Pulmonary artery endothelial cell (primary cell): ENCODE measurements around the gene NHLRC1. TPM values are rescaled to one million over a fixed set of nuclear protein-coding genes. Genes with fewer than 3 reads are reported as not detected.
"Not testable (repeated sequence)": the region's sequence is repeated elsewhere in the genome, so short reads cannot be mapped to it uniquely, and the experiment has no call there.

ENCODE experiments used
- DNase-seq: peaks from one replicate; pipeline ENCODE4 v3.0.0-alpha.2; 2011; ENCODE audit warnings: low read depth, low spot score
- total RNA-seq: library from RNA; depleted of rRNA; stranded (reverse); fragments of >200 nt; gene quantifications from 2 replicates; pipeline ENCODE4 v1.2.3, GENCODE V29; 2014

NHLRC1 gene
- total RNA-seq = 2.0 and 2.2 TPM in 2 replicates

DNA sequence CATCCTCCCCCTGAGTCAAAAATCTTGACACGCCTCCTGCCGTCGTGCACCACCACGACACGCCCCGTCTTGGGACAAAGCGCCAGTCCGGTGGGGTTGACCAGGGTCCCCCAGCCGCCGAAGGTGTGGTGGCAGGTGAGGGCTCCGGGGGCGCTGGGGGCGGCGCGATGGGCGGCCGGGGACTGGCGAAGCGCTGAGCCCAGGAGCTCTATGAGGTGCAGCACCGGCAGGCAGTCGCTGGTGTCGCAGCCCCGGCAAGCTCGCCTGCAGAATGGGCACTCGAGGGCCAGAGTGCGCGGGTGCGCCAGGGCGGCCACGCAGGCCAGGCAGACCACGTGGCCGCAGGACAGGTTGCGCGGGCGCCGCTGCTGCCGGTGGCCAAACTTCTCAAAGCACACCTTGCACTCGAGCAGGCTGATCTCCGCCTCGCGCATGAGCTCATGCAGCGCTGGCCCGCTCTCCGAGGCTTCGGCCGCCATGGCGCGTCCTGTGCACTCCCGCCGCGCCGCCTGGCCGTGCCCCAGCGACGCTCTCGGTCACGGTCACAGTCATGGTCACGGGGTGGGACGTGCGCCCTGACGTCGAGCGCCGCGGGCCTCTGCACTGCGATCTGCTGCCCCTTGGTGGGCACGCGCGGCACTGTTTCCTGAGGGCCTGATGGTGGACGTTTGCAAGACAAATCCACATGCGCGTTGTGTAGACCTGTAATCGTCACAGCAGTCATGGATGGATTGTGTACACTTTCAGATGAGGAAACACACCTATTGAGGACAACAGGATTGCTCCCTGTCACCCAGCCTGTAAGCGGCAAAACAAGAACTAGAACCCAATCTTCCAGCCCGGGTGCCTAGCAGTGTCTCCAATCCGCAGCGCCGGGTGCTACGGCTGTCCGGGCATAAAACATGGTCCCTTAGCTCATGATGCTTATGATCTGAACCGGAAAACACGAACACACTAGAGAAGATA lies at the start of gene NHLRC1:
Gene NHLRC1 (minus strand): TSS at position 550 of the 966 bp plus-strand sequence. CDS start 71 bp downstream, at position 479.
- peak; percentile 71 for DNase-seq

DNA sequence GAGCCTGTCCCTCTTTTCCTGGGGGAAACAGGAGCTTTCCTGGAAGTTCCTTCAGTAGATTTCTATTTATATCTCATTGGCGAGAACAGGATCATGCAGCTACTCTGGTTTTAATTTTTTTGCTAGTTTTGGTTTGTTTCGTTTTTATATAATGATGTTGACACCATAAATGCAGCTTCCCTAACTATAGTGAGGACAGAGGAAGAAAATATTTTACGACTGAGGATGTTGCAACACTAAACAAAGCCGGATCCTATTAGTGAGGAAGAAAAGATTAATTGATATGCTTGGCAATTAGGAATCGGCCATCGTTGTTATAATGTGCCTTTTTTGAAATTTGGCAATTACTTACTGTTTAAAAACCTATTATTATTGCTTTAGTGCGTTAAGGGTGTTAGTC lies 49.4 kb upstream of the NHLRC1 start:
- no peak for DNase-seq

DNA sequence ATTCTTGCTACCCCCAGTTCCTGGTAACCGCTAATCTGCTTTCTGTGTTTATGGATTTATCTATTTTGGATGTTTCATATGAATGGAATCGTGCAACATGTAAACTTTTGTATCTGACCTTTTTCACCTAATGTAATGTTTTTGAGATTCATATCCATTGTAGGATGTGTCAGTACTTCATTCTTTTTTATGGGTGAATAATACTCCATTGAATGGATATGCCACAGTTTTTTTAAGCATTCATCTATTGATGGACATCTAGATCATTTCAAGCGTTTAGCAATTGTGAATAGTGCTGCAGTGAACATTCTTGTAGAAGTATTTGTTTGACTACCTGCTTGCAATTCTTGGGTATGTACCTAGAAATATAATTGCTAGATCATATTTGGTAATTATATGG lies 45.8 kb upstream of the NHLRC1 start:
- no peak for DNase-seq

DNA sequence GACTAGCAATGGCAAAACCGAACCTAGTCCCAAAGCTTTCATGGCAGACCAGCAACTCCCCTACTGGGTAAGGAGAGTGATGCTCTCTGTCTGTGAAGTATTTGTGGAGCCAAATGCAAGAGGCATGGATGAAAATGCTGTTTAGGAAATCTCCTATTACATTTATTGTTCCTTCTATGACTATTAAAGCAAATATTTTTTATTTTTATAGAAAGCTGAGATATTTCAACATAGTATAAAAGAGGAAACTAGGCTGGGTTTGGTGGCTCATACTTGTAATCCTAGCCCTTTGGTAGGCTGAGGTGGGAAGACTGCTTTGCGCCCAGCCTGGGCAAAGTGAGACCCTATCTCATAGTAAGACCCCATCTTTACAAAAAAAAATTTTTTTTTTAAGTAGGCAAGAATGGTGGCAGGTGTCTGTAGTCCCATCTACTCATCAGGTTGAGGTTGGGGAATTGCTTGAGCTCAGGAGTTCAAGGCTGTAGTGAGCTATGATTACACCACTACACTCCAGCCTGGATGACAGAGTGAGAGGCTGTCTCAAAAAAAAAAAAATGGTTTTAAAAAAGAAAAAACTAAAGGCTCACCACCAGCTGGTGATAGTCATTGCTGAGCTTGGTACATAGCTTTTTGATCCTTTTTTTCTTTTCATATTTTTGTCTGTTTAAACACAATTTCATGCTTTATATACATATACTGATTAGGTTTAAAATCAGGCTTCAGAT lies 44.0 kb upstream of the NHLRC1 start:
- DNase-seq = no peak

DNA sequence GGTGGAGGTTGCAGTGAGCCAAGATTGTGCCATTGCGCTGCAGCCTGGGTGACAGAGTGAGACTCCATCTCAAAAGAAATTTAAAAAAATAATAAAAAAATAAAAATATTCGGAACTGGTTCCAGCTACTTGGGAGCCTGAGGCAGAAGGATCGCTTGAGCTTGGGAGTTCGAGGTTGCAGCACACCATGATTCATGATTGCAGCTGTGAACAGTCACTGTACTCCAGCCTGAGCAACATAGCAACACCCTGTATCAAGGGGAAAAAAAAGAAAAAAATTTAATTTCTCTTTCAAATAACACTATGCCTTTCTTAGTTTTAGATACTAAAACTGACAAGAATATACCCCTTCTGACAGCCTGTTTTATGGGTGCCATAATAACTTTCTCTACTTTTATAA lies 43.3 kb upstream of the NHLRC1 start:
- DNase-seq = no peak

DNA sequence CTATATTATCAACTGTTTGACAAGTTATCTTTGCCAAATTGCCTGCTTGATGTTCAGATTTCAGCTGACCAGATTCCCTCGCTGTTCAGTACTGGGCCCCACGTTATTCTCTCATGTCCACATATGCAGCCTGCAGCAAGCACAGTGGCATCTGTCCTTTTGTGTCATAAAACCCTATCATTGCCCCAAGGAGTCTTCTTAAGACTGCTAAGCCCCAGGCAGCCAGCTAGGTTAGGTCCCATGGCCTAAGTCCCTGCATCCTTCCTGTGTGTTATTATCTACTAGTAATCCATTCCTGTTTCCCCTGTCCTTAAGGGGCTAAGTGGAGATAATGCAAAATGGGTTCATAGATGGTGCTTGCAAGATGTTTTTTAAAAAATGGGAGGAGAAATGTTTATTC lies 39.9 kb upstream of the NHLRC1 start:
- no peak for DNase-seq

DNA sequence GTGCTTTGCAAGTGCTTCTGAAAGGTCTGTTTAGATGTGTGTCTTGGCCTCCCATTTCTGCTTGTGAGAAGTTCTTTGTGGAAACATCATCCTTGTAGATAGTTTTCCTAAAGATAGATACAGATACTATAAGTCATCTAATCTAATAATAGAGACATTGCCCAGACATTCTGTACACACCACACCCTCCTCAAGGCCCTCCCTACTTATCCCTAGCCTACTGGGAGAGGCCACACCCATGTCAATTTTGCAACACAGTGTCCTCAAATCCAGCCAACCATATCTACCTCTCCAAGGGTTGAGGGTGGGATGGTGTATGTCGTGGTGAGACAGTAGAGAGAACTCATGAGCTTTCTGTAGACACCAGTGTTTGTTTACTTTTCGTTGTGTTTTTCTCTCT lies 39.0 kb upstream of the NHLRC1 start:
- no peak for DNase-seq

DNA sequence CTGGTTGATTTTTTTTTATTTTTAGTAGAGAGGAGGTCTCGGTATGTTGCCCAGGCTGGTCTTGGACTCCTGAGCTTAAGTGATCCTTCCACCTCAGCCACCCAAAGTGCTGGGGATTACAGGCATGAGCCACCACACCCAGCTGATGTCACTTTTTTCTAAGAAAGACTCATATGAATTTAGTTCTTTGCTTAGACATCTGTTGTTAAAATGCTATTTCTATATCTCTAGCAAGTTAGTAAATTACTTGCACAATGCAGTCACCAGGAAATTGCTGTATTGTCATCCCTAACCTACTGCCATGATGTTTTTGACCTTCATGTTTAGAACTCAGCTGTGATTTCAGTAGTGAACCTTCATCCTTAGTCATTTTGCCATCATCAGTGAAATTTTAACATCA lies 38.4 kb upstream of the NHLRC1 start:
- no peak for DNase-seq

DNA sequence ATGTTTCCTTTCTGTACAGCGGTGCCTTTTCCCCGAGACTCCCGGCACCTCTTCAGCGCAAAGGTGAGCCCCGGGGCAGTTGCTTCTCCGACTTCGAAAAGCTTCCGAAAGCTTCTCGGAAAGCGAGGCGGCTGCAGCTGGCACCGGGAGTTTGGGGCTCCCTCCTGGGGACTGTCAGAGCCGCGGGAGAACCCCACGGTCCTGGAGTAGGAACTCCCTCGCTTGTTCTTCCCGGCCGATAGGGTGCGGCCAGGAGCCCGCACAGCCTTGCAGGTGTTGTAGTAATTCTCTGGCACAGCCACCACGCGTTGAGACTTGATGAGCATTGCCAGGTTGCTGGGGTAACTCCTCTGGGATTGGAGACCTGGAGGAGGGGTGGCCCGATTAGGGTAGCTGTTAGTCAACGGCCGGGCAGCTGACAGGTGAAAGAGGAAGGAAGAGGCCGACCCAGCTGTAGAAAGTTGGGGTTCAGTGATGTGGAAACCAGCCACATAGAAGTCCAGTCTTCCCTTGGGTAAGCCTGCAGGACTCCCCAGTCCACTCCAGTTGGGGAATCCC lies 33.5 kb upstream of the NHLRC1 start:
- no peak for DNase-seq

DNA sequence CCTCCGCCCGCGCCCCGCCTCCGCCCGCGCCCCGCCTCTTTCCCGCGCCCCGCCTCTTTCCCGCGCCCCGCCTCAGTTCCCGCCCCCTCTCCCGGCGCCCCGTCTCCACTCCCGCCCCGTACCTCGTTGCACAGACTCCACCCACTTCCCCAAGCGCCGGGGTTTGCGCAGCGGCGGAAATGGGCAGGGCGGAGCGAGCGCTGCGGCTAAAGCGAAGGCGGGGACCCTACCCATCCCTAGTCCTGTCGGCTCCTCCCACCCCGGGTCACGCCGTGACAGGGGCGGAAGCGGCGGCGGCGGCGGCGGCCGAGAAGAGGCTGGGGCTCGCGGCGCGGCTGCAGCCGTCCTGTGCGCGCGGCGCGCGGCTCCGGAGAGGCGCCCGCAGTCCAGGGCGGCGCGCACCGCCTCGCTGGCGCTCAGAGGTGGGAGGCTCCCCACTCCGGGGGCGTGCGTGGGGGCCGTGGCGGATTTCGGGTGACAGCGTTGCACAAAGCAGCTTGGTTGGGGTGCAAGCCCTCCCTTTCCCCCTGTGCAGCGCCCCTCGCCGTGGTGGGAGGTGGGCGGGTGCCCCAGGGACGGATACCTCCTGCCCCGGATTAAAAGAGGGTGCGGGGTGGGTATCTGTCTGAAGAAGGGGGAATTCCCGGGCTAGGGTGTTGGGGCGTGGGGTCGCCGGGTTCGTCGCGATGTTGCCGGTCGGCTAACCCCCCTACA lies 32.8 kb upstream of the NHLRC1 start, which contains the start of gene KDM1B:
Gene KDM1B (plus strand): TSS at position 273 of the 714 bp plus-strand sequence. CDS start 4,474 bp downstream, outside the sequence.
- DNase-seq = peak; percentile 92

DNA sequence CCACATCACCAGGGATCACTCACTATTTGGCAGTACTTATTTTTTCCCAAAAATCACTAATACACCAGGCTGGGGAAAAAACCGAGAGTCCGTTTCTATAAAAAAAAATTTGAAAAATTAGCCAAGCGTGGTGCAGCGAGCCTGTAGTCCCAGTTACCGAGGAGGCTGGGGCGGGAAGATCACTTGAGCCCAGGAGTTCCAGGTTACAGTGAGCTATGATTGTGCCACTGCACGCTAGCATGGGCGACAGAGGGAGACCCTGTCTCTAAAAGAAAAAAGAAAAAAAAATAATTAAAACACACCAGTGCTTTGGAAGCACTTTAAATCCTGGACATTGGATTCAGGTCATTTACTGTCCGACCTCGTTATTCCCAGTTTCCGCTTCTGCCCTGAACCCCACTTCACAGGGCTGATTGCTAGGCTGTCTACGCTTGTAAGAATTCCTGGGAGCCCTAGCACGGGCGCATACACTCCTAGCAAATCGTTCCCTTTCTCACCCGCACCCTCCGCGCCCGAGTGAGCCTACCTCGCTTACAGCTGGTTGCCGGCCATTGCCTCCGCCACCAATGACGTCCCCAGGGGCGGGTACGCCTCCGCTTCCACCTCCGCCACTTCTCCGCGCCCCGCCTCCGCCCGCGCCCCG lies 32.2 kb upstream of the NHLRC1 start, which contains the start of gene TPMT:
Gene TPMT (minus strand): TSS at position 571 of the 643 bp plus-strand sequence. CDS start 5,950 bp downstream, outside the sequence.
- DNase-seq = no peak

DNA sequence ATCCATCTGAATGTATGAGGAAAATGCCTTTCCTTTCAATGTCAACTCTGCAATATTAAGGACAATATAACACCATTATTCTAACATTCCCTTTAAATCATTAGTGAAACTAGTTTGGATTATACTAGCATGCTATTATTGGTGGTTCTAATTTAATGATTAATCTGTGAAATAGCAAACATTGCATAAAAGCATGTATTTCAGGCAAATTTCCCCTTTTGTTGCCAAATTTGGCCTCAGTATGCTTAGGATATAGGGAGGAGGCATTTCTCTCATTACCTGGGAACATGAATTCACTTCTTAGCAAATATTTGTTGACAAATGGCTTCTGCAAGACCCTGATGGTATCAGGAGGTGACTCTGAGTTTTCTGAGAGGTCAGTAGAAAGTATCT lies 30.8 kb upstream of the NHLRC1 start:
- no peak for DNase-seq

DNA sequence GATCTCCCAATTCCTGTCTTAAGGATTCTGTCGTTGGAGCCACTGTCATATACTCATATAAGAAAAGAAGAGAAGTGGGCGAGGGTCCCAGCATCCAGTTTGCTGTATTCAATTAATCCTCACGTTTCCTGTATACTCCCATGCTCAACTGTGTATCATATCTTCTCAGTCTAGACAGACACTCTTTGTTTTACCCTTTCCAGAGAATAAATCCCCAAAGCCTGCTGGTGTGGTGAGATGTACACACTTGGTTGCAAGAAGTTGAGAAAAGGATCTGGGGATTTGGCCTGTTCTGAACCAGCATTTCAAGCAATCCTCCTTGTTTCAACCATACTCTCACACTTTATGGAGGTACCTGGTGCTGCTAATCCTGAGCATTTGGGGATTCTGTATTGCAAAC lies 29.3 kb upstream of the NHLRC1 start:
- no peak for DNase-seq

DNA sequence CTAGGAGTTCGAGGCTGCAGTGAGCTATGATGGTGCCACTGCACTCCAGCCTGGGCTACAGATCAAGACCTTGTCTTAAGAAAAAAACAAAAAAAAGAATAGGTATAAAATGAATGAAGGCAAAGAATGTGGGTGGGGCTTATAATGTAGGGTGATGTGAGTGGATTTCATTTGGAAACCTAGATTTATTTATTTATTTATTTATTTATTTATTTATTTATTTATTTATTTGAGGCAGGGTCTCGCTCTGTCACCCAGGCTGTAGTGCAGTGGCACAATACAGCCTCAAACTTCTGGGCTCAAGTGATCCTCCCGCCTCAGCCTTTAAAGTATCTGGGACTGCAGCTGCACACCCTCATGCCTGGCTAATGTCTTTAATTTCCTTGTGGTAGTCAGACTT lies 28.9 kb upstream of the NHLRC1 start:
- not testable (repeated sequence) for DNase-seq

DNA sequence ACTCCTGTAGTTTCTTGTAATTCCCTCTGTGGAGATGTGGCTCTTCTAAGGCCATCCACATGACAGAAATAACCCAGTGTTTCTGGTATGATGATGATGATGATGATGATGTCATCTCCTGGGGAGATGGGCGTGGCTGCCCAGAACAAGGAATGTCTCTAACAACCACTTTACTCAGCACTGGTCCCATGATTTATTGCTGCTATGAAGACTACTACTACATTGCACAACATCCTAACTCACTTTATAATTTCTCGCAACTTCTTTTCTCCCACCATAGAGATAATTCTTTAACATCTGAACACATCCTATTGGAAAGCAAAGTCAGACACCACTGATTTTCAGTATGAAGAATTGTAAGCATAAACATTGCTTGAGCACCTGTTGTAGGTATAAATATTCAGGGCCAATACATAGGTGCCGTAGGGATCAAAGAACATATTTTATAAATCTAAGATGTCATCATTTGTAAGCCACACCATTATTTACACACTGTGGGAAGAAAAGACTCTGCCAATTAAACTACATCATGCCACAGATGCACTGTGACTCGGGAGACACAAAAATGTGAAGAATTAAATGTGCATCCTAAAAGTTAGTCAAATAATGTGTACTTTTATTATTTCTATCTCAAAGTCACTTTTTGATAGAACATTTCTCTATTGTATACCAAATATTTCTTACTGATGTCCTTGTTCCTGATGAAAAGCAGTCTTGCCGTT lies 26.0 kb upstream of the NHLRC1 start:
- DNase-seq = no peak

DNA sequence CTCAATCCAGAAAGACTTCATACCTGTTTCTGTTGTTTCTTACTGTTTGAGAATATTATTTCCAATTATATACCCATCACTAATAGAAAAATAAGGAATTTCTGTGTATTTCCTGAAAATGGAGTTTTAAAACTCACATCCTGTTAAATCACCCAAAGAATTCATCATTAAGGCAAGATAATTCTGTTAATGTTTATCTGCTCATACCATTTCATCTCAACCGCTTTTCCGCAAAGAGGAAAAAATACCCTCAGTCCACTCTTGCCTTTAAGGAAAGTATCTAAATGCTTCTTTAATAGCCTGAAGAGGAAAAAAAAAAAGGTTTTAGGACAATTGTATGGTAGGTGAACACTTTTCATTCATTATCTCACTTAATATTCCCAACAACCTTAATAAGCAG lies 25.1 kb upstream of the NHLRC1 start:
- no peak for DNase-seq

DNA sequence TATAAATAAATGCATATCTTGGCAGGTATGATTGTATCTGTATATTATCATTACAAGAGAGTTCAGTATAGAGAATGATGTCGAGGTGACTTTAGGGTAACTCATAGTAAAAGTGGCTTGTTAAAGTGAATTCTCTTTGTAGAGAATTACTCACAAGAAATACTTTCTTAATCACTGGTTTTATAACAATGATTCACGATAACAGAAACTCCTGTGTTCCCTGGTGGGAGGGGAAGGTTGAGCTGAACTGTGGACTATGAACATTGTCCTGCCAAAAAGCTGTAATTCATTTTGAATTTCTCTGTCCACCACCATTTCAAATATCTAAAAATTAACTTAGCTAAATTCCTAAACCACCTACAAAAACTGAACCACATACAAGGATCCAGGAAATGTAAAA lies 24.7 kb upstream of the NHLRC1 start:
- no peak for DNase-seq

DNA sequence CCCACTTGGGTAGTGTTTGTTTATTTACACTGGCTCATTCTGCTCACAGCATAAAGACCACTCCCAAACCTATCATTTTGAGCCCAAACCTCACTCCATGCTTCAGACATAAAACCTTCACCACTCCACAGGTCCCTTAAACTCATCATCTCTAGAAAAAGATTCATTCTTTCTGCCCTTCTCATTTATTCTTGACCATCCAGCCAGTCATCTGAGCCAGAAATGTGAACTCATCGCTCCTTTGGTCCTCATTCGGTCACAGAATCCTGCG lies 20.0 kb upstream of the NHLRC1 start:
- no peak for DNase-seq

DNA sequence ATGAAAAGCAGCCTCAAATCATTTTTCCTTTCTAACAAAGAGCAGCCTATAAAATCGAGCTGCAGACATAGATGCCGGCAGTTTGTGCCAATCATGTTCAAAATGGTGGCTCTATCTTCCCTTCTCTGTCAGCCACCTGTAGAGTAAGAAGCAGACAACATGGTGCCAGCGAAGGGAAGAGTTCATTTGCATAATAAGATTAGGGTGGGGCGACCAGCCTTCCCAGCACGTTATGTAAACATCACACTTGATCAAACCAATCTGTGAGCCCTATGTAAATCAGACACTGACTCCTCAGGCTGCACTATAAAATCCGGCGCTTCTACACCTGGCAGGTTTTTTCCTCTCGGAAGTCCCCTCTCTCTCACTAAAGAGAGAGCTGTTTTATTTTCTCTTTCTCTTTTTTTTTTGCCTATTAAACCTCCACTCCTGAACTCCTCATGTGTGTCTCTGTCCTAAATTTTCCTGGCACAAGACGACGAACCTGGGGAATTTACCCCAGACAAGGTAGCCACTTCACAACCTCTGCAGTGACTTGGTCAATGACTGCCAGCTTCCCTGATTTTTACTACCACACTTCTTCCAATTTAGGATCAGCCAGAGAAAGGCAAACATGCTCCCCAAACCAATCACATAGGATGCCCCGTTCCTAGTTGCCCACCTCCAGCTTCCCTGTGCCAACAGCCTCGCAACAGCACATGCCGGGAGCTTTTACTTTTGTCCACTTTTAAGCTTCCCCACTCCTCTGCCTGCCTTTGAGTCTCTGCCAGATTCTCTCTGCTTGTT lies 19.5 kb upstream of the NHLRC1 start:
- no peak for DNase-seq
